GM18951 (cell line): ENCODE results near the gene LYSMD1.

Source experiments
- POLR2A ChIP-seq: IDR thresholded peaks from 4 replicates; pipeline ENCODE4 v1.6.1; 2011; ENCODE audit warnings: mild to moderate bottlenecking; ENCODE audit not compliant: insufficient read length, insufficient read depth; ENCODE audit errors: extremely low read depth
- in situ Hi-C: fragments of 300-500 bp; cut with MboI; formaldehyde crosslinking; loops from one replicate; pipeline ENCODE4 v1.12.0; 2022; ENCODE audit warnings: low sequenced_read_pairs, mixed read lengths, inconsistent platforms; ENCODE audit not compliant: unreplicated experiment

Gene LYSMD1

DNA sequence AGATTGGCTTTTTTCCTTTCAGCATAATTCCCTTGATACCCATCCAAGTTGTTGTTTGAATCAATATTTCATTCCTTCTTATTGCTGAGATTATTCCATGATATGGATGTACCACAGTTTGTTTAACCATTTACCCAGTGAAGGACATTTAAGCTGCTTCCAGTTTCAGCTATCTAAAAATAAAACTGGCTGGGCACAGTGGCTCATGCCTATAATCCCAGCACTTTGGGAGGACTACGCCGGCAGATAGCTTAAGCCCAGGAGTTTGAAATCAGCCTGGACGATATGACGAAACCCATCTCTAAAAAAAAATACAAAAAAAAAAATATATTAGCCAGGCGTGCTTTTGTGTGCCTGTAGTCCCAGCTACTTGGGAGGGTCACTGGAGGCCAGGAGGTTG lies 51.8 kb downstream of the LYSMD1 start:
- in situ Hi-C loops, result no loop called here
- TF ChIP-seq POLR2A, result no peak
